ENCODE results near the gene C10orf67.
"Not testable (repeated sequence)": the region's sequence is repeated elsewhere in the genome, so short reads cannot be mapped to it uniquely, and the experiment has no call there.

C10orf67 gene

GRCh38 chr10:23362069-23362830 is 17.7 kb upstream of the C10orf67 start:
- no peak for DNase-seq

- DNase-seq = no peak
Measured at GRCh38 chr10:23361665-23362064, 17.1 kb upstream of the C10orf67 start.

DNA sequence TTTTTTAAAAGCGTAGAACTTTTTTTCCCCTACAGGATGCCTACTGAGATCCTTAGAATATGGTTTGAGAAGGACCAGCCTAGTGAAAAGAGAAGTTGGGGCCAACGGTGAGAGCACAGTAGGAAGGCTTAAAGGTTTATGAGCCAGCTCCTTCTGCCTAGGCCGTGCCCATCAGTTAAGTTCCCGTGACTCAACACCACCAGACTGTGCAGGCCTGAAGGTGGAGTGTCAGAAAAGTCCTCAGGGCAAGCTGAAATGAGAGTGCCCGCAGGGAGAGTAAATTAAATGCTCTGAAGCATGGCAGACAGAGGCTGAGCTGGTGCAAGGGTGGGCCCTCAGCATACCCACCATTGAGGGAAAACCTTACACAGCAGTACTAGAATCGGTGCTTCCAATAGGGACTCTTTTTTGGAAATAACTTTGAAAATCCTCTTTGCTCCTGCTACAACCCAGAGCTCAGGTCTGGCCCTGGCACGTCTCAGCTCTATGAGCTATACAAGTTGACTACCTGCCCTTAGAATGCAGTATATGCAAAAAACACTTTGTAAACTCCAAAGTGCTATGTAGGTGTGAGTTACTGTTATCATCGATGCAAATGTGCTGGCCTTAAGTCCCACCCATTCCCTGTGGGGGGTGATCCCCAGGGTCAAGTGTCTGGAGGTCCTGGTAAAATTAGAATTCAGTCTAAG is 15.2 kb upstream of the C10orf67 start:
- no peak for DNase-seq

GRCh38 chr10:23358357-23358756 is 13.8 kb upstream of the C10orf67 start:
- DNase-seq = no peak

- no peak for DNase-seq
Measured at GRCh38 chr10:23354630-23355279, 10.2 kb upstream of the C10orf67 start.

DNA sequence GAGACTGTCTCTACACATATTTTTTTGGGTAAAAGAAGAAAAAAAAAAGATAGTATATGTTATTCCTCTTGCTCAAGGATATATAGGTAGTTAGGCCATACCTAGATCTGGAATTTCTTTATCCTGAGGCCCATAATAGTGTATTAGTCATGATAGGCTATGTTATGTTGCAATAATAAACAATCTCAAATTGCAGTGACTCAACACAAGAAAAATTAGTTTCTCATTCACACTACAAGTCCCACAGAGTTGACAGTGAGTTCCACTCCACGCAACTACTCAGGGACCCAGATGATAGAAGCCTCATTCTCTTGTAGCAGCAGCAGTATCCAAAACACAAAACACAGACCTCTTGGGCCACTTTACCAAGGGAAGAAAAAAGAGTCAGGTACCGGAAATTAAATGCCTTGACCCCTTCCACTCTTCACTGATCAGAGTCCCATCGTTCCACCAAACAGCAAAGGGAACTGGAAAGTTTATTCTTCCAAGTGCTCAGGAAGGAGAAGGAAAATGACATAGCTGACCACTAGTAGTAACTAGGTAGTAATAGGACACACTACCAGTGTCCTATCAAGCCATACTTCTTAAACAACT is 7.4 kb upstream of the C10orf67 start:
- DNase-seq = no peak

DNA sequence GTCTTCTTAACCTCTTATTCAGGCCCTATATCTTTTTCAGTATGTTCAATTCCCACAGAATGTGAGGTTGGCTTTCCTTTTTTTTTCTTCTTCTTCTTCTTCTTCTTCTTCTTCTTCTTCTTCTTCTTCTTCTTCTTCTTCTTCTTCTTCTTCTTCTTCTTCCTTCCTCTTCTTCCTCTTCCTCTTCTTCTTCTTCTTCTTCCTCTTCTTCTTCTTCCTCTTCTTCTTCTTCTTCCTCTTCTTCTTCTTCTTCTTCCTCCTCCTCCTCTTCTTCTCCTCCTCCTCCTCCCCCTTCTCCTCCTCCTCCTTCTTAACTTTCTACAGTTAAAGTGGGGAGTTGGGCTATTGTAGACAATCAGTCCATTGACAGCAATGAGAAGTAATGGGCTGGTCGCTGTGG is 6.1 kb upstream of the C10orf67 start:
- not testable (repeated sequence) for DNase-seq

- DNase-seq = no peak
Measured at GRCh38 chr10:23345861-23346260, 1.3 kb upstream of the C10orf67 start.

- no peak for DNase-seq
Measured at GRCh38 chr10:23343591-23344240, 881 bp downstream of the C10orf67 start.

DNA sequence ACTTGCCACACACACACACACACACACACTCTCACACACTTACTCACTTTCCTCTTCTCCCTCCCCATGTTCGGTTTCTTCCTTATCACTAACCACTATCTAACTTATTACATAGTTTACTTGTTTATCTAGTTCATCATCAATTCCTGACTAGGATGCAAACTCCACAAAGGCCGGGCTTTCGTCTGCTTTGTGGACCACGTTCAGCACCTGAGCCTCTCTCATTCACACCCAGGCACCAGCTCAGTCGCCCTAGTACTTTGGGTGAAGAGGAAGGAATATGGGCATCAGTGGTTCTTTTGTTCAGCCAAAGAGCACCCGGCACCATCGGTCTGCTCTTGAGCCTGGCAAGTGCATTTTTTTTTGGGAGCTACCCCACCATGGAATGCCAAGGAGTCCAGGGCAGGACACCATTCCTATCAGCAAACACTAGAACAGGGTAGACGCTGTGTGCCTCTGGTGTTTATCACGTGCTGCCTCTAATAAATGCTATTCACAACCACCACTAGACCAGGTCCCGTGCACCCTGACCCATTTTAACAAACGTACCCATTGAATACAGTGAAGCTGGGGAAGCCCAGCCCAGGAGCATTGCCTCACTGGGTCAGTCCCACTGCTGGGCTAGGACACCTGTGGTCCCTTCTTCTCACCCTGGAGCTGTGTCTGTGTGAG is 2.2 kb downstream of the C10orf67 start:
- DNase-seq = no peak

DNA sequence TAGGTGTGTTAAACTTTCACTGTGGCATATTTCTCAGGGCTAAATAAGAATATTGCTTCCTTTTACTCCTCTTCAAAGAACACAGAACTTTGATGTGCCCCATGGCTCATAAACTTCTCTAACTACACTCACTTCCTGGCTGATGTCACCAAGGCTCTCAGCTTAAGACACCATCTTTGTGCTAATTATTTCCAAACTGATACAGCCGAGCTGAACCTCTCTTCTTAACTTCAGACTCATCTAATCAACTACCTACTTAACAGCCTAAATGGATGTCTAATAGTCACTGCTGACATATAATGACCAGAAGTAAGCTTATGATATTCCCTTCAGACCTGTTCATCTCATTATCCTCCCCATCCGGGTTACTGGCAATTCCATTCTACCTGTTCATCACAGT is 3.6 kb downstream of the C10orf67 start:
- DNase-seq = no peak

GRCh38 chr10:23340354-23340753 is 4.2 kb downstream of the C10orf67 start:
- DNase-seq = no peak

- DNase-seq = no peak
Measured at GRCh38 chr10:23338886-23339285, 5.7 kb downstream of the C10orf67 start.

GRCh38 chr10:23338155-23338828 is 6.3 kb downstream of the C10orf67 start:
- no peak for DNase-seq

- no peak for DNase-seq
Measured at GRCh38 chr10:23337616-23338015, 7.0 kb downstream of the C10orf67 start.

- DNase-seq = no peak
Measured at GRCh38 chr10:23331567-23332301, 12.9 kb downstream of the C10orf67 start.

- DNase-seq = no peak
Measured at GRCh38 chr10:23330948-23331347, 13.6 kb downstream of the C10orf67 start.

GRCh38 chr10:23326544-23327307 is 17.9 kb downstream of the C10orf67 start:
- DNase-seq = no peak

DNA sequence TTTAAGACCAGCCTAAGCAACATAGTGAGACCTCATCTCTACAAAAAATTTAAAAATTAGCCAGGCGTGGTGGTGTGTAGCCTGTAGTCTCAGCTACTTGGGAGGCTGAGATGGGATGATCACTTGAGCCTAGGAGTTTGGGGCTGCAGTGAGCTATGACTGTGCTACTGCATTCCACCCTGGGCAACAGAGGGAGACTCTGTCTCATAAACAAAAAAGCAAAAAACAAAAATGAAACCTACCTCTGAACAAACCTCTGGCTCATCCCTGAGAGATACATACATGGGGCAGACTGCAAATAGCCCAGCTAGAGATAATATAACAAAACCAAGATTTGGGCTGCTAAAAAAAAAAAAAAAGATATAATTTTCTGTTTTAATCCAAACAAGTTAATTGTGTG is 19.5 kb downstream of the C10orf67 start:
- no peak for DNase-seq

GRCh38 chr10:23324351-23324750 is 20.2 kb downstream of the C10orf67 start:
- no peak for DNase-seq

All from NCI-H2171 (cell line).